IPS-NIHi7 (cell line): ENCODE data around the gene CCDC69.
"Not testable (repeated sequence)": the region's sequence is repeated elsewhere in the genome, so short reads cannot be mapped to it uniquely, and the experiment has no call there.

Experiments used
- DNase-seq: peaks from one replicate; pipeline ENCODE4 v3.0.0; 2012; ENCODE audit warnings: mixed read lengths; ENCODE audit errors: extremely low spot score

The CCDC69 gene

GRCh38 chr5:151245680-151246219 lies 21.9 kb upstream of the CCDC69 start:
- no peak for DNase-seq

DNA sequence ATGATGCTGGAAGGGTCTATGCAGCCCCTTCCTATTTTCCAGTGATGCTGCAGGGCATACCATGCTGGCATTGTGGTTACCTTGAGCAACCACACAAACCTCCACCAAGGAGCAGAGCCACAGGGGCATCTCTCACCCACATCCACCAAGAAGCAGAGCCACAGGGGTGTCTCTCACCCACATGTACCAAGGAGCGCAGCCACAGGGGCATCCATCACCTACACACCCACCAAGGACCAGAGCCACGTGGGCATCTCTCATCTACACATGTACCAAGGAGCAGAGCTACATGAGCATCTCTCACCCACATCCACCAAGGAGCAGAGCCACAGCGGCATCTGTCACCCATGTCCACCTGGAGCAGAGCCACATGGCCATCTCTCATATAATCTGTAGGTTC lies 20.3 kb upstream of the CCDC69 start:
- no peak for DNase-seq

DNA sequence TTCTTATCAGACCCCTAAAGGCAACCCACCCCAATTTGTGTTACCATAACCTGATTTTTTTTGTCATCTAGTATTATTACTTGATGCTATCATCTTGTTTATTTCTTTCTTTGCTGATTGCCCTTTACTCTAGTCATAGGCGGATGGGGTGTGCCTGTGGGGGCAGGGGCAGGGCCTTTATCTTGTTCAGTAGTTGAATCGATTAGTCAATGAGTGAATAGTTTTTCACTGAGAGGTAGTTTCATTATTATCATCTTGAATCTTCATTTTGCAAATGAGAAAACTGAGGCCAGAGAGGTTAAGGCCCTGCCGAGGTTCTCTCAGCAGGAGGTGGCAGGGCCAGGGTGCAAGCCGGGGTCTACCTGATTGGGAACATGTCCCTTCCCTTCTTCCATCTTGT lies 19.7 kb upstream of the CCDC69 start:
- DNase-seq: no peak

GRCh38 chr5:151243127-151243526 lies 19.2 kb upstream of the CCDC69 start:
- DNase-seq: no peak

DNA sequence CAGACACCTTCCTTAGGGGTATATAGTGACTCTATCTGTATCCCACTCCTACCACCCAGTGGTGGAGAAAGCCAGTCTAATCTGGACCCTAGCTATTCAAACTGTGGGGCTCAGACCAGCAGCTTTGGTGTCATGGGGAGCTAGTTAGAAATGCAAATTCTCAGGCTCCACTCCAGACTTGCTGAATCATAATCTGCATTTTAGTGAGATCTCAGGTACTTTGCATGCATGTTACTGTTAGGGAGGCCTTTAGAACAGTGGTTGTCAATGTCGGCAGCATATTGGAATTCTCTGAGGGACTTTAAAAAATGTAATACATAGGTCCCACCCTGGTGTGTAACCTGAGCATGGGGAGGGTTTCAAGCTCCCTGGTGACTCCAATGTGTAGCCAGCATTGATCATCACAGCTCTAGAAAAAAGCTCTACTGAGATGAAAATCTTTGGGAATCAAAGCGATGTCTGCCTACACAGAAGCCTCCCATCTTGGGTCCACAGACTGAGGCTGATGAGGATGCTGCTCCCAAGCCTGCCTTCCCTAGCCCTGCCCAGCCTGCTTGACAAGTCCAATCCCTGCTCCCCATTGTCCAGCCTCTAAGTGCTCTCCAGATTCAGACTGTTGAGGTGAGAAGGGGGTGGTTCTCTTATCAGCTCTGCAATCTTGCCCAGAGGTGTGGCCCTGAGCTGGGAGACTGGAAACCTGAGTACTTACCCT lies 17.2 kb upstream of the CCDC69 start:
- DNase-seq: no peak

- DNase-seq: not testable (repeated sequence)
Observed at GRCh38 chr5:151240268-151240835, 16.5 kb upstream of the CCDC69 start.

GRCh38 chr5:151239237-151239861 lies 15.5 kb upstream of the CCDC69 start:
- DNase-seq: peak; percentile 88

DNA sequence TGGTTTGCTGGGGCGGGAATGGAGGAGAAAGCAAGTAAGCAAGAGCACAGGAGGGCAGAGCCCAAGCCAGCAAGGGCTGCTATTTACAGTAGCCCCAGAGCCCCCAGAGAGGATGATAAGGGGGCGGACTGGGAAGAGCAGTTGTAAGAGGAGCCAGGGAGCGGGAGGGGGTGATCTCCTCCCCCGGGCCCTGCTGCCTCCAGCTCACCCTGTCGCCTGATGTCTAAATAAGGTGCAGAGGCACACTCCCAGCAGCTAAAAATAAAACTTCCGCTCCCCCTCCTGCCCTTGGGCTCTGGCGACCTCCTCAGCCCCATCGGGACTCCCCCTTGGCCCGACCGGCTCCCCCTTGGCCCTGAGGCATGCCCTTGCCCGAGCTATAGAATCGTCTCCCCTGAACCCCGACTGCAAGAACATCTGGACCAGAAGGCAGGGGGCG lies 14.4 kb upstream of the CCDC69 start:
- peak; percentile 58 for DNase-seq

GRCh38 chr5:151237685-151238084 lies 13.8 kb upstream of the CCDC69 start:
- DNase-seq: no peak

DNA sequence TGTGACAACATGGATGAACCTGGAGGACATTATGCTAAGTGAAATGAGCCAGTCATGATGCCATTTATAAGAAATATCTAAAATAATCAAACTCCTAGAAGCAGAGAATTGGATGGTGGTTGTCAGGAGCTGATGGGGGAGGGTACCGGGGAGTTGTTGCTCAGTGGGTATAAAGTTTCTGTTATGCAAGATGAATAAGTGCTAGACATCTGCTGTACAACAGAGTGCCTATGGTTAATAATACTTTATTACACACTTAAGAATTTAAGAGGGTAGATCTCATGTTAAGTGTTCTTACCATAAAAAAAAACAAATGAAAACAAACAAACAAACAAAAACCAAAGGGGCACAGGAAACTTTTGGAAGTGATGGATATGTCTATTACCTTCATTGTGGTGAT lies 13.0 kb upstream of the CCDC69 start:
- no peak for DNase-seq

DNA sequence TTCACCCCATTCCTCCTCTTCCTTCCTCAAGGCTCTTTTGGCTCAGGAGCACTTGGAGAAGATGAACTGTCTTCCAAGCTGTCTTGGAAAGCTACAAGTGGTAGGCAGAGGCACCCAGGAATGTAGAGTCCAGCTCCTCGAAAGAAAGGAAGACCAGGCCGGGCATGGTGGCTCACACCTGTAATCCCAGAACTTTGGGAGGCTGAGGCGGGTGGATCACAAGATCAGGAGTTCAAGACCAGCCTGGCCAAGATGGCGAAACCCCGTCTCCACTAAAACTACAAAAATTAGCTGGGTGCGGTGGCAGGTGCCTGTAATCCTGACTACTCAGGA lies 11.3 kb upstream of the CCDC69 start:
- not testable (repeated sequence) for DNase-seq

DNA sequence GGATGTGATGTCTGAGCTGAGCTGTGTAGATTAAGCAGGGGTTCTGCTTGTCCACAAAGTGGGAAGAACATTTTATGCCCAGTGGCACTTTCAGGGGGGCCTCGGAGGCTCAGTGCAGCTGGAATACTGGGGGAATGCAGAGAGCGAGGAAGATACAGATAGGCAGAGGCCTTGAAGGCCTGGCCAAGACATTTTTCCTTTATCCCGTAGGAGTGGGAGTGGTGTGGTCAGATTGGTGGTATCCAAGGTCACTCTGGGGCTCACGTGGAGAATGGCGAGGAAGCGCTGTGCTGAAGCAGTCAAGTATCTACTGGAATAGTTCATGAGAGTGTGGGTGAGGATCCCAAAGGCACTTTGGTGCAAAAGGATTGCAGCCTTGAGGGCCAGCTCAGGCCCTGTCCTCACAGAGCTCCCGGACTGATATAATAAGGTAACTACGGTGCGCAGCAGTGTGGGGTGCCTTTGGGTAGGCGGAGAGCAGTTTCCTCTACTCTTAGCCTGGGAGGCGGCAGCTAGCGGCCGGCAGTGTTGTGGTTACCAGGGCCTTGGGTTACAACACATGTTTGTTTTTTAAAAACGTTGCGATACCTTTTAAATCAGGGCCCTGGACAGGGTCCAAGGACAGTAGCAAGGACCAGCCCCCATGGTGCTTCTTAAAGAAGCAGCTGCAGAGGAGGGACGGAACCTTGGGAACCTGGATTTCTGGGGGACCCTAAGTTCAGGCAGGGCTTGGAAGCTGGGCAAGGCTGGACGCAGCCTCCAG lies 10.8 kb upstream of the CCDC69 start:
- no peak for DNase-seq

GRCh38 chr5:151233616-151234085 lies 9.8 kb upstream of the CCDC69 start:
- no peak for DNase-seq

GRCh38 chr5:151231359-151231758 lies 7.5 kb upstream of the CCDC69 start:
- no peak for DNase-seq

GRCh38 chr5:151230048-151230680 lies 6.3 kb upstream of the CCDC69 start:
- DNase-seq: no peak

DNA sequence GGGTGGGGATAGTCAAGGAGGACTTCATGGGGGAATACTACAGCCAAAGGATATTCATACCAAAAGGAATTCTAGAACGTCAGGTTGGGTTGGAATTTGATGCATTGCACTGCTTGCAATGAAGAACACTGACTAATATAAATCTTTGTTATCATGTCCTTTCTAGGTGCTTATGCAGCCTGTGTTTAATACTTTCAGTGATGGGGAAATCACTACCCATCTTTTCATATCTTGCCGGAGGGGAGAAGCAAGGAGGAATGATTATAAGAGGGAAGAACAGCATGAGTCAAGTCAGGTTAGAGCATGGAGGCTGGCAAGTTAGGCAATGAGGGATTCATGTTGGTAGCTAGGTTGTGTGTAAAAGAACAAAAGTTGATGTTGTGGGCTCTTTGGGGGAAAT lies 5.1 kb upstream of the CCDC69 start:
- DNase-seq: no peak

DNA sequence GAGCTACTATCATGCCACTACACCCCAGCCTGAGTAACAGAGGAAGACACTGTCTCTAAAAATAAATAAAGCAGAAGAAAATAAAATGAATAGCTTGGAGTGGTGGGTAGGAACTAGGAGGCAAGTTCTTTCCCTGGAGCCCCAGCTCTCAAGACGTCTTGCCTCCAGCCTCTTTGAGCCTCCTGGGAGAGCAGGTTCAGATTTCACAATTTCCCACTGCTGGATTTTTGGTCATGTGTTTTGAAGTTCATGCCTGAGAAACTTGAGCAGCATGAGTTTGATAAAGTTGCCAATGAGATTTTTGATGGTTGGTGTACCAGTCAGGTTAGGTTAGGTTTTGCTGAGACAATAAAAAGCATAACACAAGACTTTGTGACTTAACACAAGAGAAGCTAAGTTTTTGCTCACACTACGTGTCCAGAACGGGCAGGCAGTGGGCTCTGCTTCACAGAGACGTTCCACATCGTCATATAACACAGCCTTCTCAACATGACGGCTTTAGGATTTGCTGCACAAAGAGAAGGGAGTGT lies 4.1 kb upstream of the CCDC69 start:
- no peak for DNase-seq

GRCh38 chr5:151225475-151225874 lies 1.6 kb upstream of the CCDC69 start:
- DNase-seq: no peak

DNA sequence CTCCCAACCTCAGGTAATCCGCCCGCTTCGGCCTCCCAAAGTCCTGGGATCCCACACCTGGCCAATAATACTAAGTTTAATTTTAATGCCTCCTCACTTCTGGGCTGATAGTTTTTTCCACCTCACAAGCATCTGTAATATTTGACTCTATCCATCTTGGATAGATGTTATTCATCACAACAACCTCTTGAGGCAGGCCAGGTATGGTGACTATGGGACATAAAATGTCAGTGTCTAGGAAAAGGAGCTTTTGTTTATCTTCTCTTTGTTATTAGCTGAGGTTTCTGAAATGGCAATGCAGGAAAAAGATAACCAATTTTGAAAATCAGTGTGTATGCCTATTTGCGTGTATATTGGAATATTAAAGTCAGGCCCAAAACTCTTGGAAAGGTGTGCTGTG lies 1.2 kb upstream of the CCDC69 start:
- DNase-seq: no peak

DNA sequence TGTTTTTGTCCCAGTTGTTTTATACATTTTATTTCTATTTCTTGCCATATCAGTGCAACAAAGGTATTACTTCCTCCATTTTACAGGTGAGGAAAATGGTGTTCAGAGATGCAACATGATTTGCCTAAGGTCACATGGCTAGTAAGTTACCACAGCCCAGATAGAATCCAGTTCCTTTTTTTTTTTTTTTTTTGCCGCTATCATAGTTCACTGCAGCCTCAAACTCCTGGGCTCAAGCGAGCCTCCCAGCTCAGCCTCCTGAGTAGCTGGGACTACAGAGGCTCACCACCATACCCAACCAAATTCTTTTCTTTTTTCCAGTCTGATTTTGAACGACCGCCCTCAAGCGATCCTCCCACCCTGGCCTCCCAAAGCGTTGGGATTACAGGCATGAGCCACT lies 480 bp upstream of the CCDC69 start:
- DNase-seq: no peak

DNA sequence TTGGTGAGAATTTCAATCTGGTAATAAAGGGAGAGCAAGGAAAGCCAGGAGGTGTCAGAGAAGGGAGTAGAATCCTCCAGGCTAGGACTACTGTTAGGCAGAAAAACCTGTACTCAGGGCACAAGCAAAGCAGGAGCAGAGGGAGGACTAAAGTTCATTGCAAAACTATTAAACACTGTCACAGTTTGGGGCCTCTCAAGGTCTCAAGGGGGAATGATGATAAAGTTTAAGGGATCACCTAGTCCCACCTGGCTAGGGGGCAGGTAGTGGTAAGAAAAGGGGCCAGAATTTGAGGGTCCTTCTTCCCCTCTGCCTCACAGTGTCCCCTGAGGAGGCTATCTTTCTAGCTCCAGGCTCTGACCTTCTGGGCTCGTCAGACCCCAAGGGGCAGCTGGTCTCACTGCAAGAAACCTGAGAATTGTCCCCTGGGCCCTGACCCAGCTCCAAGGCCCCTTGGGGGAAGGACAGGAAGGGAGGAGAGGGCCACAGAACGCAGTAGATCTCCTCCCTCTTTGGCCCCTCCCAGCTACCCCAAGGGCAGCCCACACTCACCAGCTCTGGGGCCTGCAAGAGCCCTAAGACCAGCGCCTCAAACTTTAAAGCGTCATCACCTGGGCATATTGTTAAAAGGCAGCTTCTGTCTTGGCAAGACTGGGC lies 974 bp downstream of the CCDC69 start:
- DNase-seq: no peak
